ENCODE results near the gene PASD1. TPM values are rescaled to one million over a fixed set of nuclear protein-coding genes. Genes with fewer than 3 reads are reported as not detected.

PASD1 gene
- total and polyA plus RNA-seq, 9 donors: 0.04 to 0.16 (median 0.08) TPM; not detected in 5

Other genes starting within 250 kb of the PASD1 start
- 26.9 TPM for gene VMA21, start 166.5 kb upstream of the PASD1 start, total RNA-seq
- 10 to 100 TPM; 13.7 to 16.2 (median 15.2) TPM for gene VMA21, start 166.5 kb upstream of the PASD1 start, polyA plus RNA-seq (ENCODE audit: insufficient read depth in 1 of 8, insufficient read length in 8 of 8, low replicate concordance in 1 of 8)
- gene PRRG3, start 131.8 kb downstream of the PASD1 start, total RNA-seq: 12.6 TPM
- 10 to 100 TPM; 26.7 to 41.4 (median 27.8) TPM for gene PRRG3, start 131.8 kb downstream of the PASD1 start, polyA plus RNA-seq (ENCODE audit: insufficient read depth in 1 of 8, insufficient read length in 8 of 8, low replicate concordance in 1 of 8)
- gene FATE1, start 152.4 kb downstream of the PASD1 start, total RNA-seq: 1.2 TPM
- gene FATE1, start 152.4 kb downstream of the PASD1 start, polyA plus RNA-seq (ENCODE audit: insufficient read depth in 1 of 8, insufficient read length in 8 of 8, low replicate concordance in 1 of 8): 1 to 10 TPM; 1.2 to 3.7 (median 1.9) TPM
- gene CNGA2, start 171.1 kb downstream of the PASD1 start, total RNA-seq: not detected
- gene CNGA2, start 171.1 kb downstream of the PASD1 start, polyA plus RNA-seq (ENCODE audit: insufficient read depth in 1 of 8, insufficient read length in 8 of 8, low replicate concordance in 1 of 8): not detected